Measurements from ENCODE around the gene ALX1.

ALX1 gene

GRCh38 chr12:85280165-85280983 is at the start of gene ALX1:
Gene ALX1 (plus strand): TSS chr12:85280220. CDS start chr12:85280262, 42 bp downstream.
- DNase-seq = no peak

- no peak for DNase-seq
These were observed 42.7 kb upstream of the ALX1 start for GRCh38 chr12:85237327-85237726.

GRCh38 chr12:85244561-85244960 is 35.5 kb upstream of the ALX1 start:
- DNase-seq = no peak

DNA sequence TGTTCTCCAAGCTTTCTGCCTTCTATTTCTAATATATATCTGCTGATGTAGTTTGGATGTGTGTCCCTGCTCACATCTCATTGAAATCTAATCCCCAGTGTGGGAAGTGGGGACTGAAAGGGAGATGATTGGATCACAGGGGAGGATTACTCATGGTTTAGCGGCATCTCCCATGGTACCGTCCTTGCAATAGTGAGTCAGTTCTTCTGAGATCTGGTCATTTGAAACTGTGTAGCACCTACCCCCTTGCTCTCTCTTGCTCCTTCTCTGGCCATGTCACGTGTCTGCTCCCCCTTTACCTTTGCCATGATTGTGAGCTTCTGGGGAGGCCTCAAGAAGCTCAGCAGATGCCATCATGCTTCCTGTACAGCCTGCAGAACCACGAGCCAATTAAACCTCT is 26.2 kb upstream of the ALX1 start:
- no peak for DNase-seq

DNA sequence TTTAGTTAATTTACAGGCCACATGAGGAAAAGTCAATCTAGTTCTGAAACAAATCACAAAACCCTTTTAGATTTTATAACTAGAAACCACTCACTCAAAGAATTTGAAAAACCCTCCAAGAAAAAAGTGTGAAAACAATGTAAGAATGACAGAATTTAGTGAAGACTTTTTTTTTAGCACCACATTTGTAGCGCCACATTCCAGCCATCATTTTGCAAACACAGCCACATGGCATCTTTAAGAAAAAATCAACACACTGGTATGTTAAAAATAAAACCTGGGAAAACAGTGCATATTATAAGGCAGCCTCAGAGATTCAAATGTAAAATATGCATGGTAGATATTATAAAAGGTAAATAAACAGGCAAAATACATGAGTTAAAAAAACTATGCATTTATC is 22.3 kb upstream of the ALX1 start:
- DNase-seq = no peak

- no peak for DNase-seq
These were observed 19.6 kb upstream of the ALX1 start for GRCh38 chr12:85260447-85260846.

GRCh38 chr12:85260896-85261295 is 19.1 kb upstream of the ALX1 start:
- no peak for DNase-seq

GRCh38 chr12:85266356-85266755 is 13.7 kb upstream of the ALX1 start:
- no peak for DNase-seq

DNA sequence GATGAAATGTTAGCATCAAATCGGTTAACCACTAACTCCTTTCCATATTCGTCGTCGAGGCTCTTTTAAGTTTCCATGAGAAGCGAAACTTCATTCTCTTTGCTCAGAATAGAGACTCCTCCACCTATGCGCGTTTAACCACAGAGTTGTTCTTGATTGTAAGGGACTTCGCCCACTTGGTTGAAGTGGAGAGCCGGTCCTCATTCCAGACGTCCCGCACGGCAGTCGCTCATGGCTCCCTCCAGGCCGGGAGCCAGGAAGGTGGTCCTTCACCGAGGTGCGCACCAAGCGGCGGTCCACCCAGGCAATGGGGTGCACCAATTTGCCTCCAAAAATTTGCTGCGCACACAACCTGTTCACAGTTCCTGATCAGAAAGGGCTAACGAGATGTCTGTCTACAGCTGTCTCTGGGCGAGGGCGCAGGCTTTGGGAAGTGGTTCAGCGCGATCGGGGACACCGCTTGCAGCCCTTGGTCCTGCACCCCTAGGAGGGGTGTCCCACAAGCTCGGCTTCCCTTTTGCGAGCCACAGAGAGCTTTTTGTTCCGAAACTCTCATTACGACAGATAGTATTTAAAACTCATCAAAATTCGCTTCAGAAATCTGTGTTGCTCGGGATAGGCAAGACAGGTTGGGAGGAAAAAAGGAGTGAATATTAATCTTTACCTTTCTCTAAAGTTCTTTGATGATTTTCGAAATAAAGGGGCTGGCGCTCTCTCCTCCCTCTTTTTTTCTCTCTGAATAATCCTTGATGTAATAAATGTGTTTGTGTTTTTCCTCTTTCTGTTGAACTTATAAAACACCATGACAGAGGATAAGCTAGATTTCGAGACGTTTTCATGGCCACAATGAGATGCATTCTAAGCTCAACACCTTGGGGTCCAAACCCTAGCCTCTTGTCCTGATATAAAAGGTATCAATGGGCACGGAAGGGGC is 6.4 kb upstream of the ALX1 start:
- DNase-seq = no peak

DNA sequence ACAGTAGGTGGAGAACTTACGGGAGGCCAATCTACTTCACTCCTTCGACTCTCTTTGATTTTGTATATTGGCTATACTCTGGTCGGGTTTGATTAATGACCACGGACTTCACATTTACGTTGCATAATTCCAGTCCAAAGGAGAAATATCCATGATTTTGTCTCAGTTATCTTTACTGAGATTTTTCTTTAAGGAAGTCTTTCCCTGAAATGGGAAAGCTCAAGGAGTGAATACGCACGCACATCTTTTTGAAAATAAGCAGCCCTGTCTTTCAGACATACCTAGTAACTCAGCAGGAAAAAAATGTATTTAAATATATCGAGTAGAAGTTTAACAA is 5.7 kb upstream of the ALX1 start:
- DNase-seq = no peak

DNA sequence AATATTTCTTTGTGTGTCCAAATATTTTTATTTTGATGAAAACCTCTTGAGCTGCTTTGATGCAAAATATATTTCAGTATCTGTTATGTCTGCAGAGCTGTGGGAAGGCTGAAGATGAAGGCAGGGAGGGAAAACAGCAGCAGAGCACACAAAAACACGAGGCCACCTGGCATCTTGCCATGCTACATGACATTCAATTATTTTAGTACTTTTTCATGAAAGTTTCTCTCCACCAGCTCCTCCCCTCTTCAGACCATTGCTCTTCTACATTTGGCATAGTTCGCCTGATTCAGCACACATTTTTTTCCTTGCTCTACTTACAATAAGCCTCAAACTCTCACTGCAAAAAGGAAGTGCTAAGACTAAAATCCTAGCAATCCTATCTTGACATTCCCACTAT is 4.6 kb upstream of the ALX1 start:
- DNase-seq = no peak

GRCh38 chr12:85277191-85277590 is 2.8 kb upstream of the ALX1 start:
- DNase-seq = no peak

DNA sequence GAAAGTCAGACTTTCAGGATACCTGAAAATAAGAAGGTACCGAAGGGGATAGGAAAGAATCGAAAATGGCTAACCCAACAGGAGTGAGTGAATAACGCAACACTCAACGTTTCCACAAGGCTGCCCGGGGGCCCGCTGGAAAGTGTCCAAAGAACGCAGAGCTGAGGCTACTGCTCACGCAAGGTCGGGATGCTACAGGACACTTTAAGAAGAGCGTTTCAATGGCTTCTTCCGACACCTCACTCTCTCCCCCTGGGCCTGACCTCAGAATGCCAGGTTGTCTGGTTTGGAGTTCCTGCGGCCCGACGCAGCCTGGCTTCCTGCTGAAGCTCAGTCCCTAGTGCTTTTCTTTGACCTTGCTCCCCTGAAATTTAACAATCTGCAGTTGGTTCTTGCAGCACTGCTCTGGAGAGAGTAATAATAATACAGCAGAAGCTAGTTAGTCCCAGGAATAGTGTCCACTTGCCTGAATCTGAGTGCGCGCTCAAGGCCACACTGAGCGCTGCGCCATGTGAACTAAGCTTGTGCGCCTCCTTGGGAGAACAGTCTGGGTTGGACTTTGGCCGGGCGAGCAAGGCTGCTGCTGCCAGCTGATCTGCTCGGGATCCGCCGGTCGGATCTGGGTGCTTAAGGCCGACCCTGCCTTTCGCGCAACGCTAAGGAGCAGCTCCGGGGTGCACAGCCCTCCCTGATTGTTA is 2.0 kb upstream of the ALX1 start:
- DNase-seq = no peak

DNA sequence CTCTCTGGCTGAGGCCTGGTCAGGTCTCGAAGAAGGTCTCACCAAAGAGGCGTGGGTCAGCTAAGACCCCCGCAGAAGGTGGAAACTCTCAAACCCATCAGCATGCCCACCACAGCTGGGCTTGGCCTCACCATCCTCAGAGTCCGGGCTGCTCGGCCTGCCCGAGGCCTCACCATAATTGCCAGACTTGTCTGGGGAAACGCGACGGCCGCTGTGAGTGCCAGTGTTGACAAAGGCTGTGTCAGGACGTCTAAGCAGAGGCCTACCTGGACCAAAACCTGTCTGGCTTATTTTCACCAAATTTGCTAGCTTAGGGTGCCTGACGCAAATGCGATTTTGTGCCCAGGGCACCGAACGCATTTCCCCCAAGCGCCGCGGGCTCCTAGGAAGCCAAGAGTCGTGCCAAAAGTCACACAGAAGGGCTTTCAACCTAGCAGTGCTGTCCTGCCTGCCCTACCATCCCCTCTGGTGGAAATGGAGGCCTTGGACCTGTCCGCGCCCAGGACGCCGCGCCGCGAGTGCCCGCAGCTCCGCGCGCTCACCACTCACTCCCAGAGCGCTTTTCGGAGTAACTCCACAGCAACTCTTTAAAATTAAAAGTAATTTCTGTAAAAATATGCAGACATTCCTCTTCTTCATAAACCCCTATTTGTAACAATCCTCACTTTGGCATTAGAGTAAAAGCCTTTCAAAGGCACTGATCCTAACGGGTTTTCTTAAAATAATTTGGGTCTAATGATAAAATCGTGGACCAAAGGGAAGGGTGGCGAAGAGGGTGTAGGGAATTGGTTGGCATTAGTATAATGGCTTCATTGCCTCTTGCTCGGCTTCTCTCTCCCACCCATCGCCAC is 1.2 kb upstream of the ALX1 start:
- no peak for DNase-seq

DNA sequence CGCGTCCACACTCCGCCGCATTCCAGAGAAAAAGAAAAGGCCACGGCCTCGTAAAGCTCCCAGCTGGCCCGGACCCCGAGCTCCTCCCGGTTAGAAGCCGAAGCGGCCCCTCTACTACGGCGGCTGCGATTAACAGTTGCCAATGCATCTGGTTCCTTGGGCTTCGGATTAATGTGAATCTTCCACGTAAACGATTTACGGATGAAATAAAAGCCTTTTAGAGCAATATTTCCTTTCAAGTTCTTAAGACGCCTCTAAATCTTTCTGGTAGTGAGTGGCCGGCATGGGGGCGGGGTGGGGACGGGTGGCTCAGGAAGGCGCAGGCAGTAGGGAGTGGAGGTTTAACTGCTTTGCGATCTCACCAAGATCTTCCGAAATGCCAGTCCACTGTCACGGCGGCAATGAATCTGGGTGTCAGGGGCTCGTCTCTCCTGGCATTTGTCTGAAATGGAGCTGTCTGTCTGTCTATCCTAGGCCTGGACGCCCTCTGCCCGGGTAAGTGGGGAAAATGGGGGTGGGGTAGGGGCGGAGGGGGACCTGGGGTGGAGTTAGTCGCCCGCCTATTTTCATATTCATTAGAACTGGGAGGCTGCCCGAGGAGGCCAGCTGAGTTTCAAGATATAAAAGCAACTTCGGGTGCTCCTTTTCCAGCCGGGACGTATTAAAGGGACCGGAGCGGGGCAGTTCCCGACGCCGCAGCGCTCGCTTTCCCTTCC is 413 bp upstream of the ALX1 start:
- DNase-seq = no peak

DNA sequence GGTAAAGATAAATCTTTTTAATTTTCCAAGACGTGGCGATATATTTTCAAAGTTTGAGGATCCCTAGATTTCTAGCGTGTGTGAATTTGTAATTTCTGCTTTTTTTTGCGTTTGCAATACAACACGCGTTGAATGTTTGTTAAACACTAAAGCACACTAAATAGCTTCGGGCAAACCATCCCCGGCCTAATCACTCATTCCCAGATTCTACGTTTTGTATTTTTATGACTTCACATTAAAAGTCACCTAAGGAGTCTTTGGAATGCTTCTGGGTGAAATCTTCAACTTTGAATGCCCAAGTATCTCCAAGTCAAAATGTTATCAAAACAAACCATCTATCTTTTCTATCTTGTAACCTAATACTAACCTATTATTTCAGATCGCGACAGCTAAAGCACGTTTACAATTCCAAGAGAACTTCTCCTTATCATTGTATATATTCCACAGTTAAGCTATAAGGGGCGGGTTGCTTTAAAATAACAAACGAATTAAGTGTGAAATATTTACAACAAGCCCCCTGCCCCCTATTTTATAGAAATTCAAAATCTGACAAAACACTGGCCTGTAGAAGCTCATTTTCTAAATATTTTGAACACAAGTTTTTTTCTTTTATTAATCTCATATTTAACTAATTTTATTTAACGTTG is 1.1 kb downstream of the ALX1 start:
- DNase-seq = no peak

GRCh38 chr12:85281636-85282312 is 1.8 kb downstream of the ALX1 start:
- no peak for DNase-seq

DNA sequence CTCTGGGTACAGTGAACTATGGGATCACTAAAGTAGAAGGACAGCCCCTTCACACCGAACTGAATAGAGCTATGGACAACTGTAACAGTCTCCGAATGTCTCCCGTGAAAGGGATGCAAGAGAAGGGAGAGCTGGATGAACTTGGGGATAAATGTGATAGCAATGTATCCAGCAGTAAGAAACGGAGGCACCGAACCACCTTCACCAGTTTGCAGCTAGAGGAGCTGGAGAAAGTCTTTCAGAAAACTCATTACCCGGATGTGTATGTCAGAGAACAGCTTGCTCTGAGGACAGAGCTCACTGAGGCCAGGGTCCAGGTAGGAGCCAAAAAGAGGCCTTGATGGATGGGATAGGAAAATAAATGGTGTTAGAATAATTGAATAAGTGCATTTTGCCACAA is 3.5 kb downstream of the ALX1 start:
- no peak for DNase-seq

DNA sequence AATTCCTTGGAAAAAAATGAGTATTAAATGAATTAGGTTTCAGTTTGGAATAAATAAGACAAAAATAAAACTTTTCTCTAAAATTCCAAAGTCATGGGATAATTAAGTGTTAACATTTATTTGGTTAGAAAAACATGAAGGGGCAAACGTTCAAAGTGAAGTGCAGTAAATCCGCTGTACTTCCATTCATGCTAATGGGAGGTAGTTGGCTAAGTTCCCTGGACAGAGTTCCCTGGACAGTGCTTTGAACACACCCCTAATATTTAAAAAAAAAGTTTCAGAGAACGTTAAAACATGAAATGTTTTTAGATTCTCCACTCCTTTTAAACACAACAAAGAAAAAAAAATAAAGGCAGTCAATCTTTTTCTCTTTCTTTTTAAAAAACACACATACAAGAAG is 16.3 kb downstream of the ALX1 start:
- DNase-seq = no peak

DNA sequence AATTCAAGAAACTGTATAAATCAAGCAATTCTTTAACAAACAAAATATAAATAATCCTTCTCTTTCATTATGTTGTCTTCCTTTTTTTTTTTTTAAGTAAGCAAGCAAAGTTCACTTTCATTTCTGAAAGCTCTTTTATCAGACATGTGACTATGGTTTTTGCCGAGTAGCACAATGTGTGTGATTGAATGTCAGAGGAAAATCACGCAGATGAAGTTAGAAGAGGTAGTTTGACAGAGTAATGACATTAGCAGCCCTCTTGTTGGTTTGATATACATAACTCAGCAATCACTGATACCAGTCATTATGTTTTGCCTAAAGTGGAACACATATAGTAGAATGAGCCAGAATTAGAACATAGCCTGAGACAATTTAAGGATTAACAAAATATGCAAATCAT is 19.0 kb downstream of the ALX1 start:
- no peak for DNase-seq

- DNase-seq = no peak
These were observed 21.0 kb downstream of the ALX1 start for GRCh38 chr12:85301051-85301450.

Measured in NCI-H146 (cell line).